Stimulated activated CD8-positive, alpha-beta memory T cell treated with anti-CD3 and anti-CD28 coated beads, Interleukin-4, amount 100 ng/mL, for 1 hour (primary cell): Measurements from ENCODE around the gene EPHB1.
"Not testable (repeated sequence)": the region's sequence is repeated elsewhere in the genome, so short reads cannot be mapped to it uniquely, and the experiment has no call there.

Source experiments
- DNase-seq, 2 donors: peaks; one replicate each; pipeline ENCODE4 v3.0.0-alpha.2; 2020; ENCODE audit warnings: low read depth in 2 of 2, low spot score in 1 of 2

EPHB1 gene

GRCh38 chr3:135190658-135191057 is 395.6 kb downstream of the EPHB1 start:
- no peak for DNase-seq

GRCh38 chr3:135191708-135192107 is 396.6 kb downstream of the EPHB1 start:
- no peak for DNase-seq

GRCh38 chr3:135192929-135193328 is 397.9 kb downstream of the EPHB1 start:
- DNase-seq, result no peak

GRCh38 chr3:135197246-135197645 is 402.2 kb downstream of the EPHB1 start:
- DNase-seq, result no peak

- DNase-seq, result no peak
Measured at GRCh38 chr3:135197856-135198255, 402.8 kb downstream of the EPHB1 start.

GRCh38 chr3:135199137-135199536 is 404.1 kb downstream of the EPHB1 start:
- no peak for DNase-seq

GRCh38 chr3:135203026-135203425 is 408.0 kb downstream of the EPHB1 start:
- DNase-seq, result no peak

- DNase-seq, result no peak
Measured at GRCh38 chr3:135213213-135213612, 418.2 kb downstream of the EPHB1 start.

GRCh38 chr3:135213822-135214221 is 418.8 kb downstream of the EPHB1 start:
- DNase-seq, result no peak

- DNase-seq, result no peak
Measured at GRCh38 chr3:135214400-135214799, 419.3 kb downstream of the EPHB1 start.

- DNase-seq, result no peak
Measured at GRCh38 chr3:135215516-135215915, 420.5 kb downstream of the EPHB1 start.

GRCh38 chr3:135216659-135217058 is 421.6 kb downstream of the EPHB1 start:
- DNase-seq, result no peak

GRCh38 chr3:135217730-135218129 is 422.7 kb downstream of the EPHB1 start:
- DNase-seq, result no peak

- no peak for DNase-seq
Measured at GRCh38 chr3:135218304-135218703, 423.2 kb downstream of the EPHB1 start.

- no peak for DNase-seq
Measured at GRCh38 chr3:135218782-135219181, 423.7 kb downstream of the EPHB1 start.

- no peak for DNase-seq
Measured at GRCh38 chr3:135224815-135225362, 429.8 kb downstream of the EPHB1 start.

- no peak for DNase-seq
Measured at GRCh38 chr3:135226057-135226456, 431.0 kb downstream of the EPHB1 start.

GRCh38 chr3:135228201-135228600 is 433.1 kb downstream of the EPHB1 start:
- DNase-seq, result no peak

- DNase-seq, result no peak
Measured at GRCh38 chr3:135229018-135229495, 434.0 kb downstream of the EPHB1 start.

GRCh38 chr3:135231737-135232136 is 436.7 kb downstream of the EPHB1 start:
- no peak for DNase-seq

- no peak for DNase-seq
Measured at GRCh38 chr3:135232226-135232625, 437.2 kb downstream of the EPHB1 start.

GRCh38 chr3:135233476-135233875 is 438.4 kb downstream of the EPHB1 start:
- not testable (repeated sequence) for DNase-seq

GRCh38 chr3:135235541-135235940 is 440.5 kb downstream of the EPHB1 start:
- DNase-seq, result no peak
